Left cardiac atrium (tissue), 4 donors: ENCODE measurements around the gene AK2. TPM values are rescaled to one million over a fixed set of nuclear protein-coding genes. Genes with fewer than 3 reads are reported as not detected.
"Not testable (repeated sequence)": the region's sequence is repeated elsewhere in the genome, so short reads cannot be mapped to it uniquely, and the experiment has no call there.

Source experiments
- ATAC-seq, 2 donors: fragments of 200-7000 bp; cut with Tn5 transposase; one replicate each; pipeline ENCODE4 v1.9.1; 2020; ENCODE audit warnings: mild to moderate bottlenecking in 2 of 2, moderate library complexity in 2 of 2
- DNase-seq: peaks from one replicate; pipeline ENCODE4 v3.0.0-alpha.2; 2020
- intact Hi-C, 2 donors: fragments of 100-400 bp; cut with DNase I; formaldehyde crosslinking; loops; one replicate each; pipeline versions ENCODE4 v1.14.1 to v1.15.1; 2022 to 2023
- total RNA-seq, 2 donors: library from RNA; stranded (reverse); fragmentation: NEBNext Ultra II Directional; extraction: Animal tissue kit (Norgen Biotek cat#: 25700); gene quantifications; one replicate each; pipeline ENCODE4 v1.2.1, GENCODE V29; 2021
- donor health status: DM: no; HTN: yes; CAD: no.
- donor health status: DM: no; HTN: yes; CAD: no; lungs with severe emphysema.
- donor health status: DM: yes; HTN: yes; CAD: no.
- donor health status: Dilated cardiomyopathy.

Gene AK2
- total RNA-seq, 2 donors from 2014 or later: 121 to 142 TPM

- ATAC-seq (no peak), DNase-seq (no peak)
- intact Hi-C loops: loop anchor here in 1 of 2 donors (10.0 kb wide), 1 partner anchor 132 kb away; no protein-coding TSS in a partner anchor
Measured at GRCh38 chr1:33057095-33057494, 20.4 kb upstream of the AK2 start.

- ATAC-seq (no peak), DNase-seq (no peak)
- intact Hi-C loops: loop anchor here in 1 of 2 donors (10.0 kb wide), 1 partner anchor 132 kb away; no protein-coding TSS in a partner anchor
Measured at GRCh38 chr1:33056426-33056825, 19.7 kb upstream of the AK2 start.

- peak; percentile 89 to 97 for ATAC-seq
- intact Hi-C loops: loop anchor here (1.0 to 10.0 kb wide), 2 partner anchors 122 to 131 kb away; no protein-coding TSS in a partner anchor
- DNase-seq: peak; percentile 86
Measured at GRCh38 chr1:33055210-33056008, 18.7 kb upstream of the AK2 start.

GRCh38 chr1:33050221-33051076 is 13.8 kb upstream of the AK2 start:
- intact Hi-C loops: loop anchor here in 1 of 2 donors (10.0 kb wide), 1 partner anchor 126 kb away; no protein-coding TSS in a partner anchor
- DNase-seq: no peak
- peak in 1 of 2 donors; percentile 46 for ATAC-seq

GRCh38 chr1:33049371-33049770 is 12.7 kb upstream of the AK2 start:
- ATAC-seq (no peak), DNase-seq (no peak)
- intact Hi-C loops: no loop called here

- DNase-seq (no peak), ATAC-seq (no peak)
- intact Hi-C loops: no loop called here
Measured at GRCh38 chr1:33048426-33048825, 11.7 kb upstream of the AK2 start.

- DNase-seq (no peak), ATAC-seq (no peak)
- intact Hi-C loops: no loop called here
Measured at GRCh38 chr1:33047839-33048305, 11.2 kb upstream of the AK2 start.

- intact Hi-C loops: no loop called here
- no peak for ATAC-seq
- no peak for DNase-seq
Measured at GRCh38 chr1:33047290-33047689, 10.6 kb upstream of the AK2 start.

- intact Hi-C loops, ATAC-seq, DNase-seq: not testable (repeated sequence)
Measured at GRCh38 chr1:33046234-33046633, 9.6 kb upstream of the AK2 start.

GRCh38 chr1:33045814-33046213 is 9.1 kb upstream of the AK2 start:
- intact Hi-C loops: no loop called here
- ATAC-seq (no peak), DNase-seq (no peak)

GRCh38 chr1:33045246-33045645 is 8.6 kb upstream of the AK2 start:
- ATAC-seq (peak; percentile 43 to 57), DNase-seq (no peak)
- intact Hi-C loops: no loop called here

- DNase-seq (no peak), ATAC-seq (no peak)
- intact Hi-C loops: no loop called here
Measured at GRCh38 chr1:33043267-33044092, 6.8 kb upstream of the AK2 start.

- intact Hi-C loops: no loop called here
- no peak for DNase-seq
- no peak for ATAC-seq
Measured at GRCh38 chr1:33042831-33043230, 6.1 kb upstream of the AK2 start.

- ATAC-seq (no peak), DNase-seq (no peak)
- intact Hi-C loops: no loop called here
Measured at GRCh38 chr1:33041026-33041425, 4.3 kb upstream of the AK2 start.

GRCh38 chr1:33039840-33040239 is 3.2 kb upstream of the AK2 start:
- ATAC-seq (no peak), DNase-seq (no peak)
- intact Hi-C loops: no loop called here

- intact Hi-C loops: no loop called here
- ATAC-seq (peak; percentile 2 to 7), DNase-seq (no peak)
Measured at GRCh38 chr1:33036051-33036525, 595 bp downstream of the AK2 start.

GRCh38 chr1:33032126-33032869 is 4.4 kb downstream of the AK2 start:
- intact Hi-C loops: no loop called here

GRCh38 chr1:33031506-33031905 is 5.2 kb downstream of the AK2 start:
- ATAC-seq (no peak), DNase-seq (no peak)
- intact Hi-C loops: no loop called here

More at GRCh38 chr1:33032126-33032869, 4.4 kb downstream of the AK2 start:
- ATAC-seq (no peak), DNase-seq (no peak)
